SW480 (cell line): ENCODE results near the gene PHF21B.
"Not testable (repeated sequence)": the region's sequence is repeated elsewhere in the genome, so short reads cannot be mapped to it uniquely, and the experiment has no call there.

Experiments
- DNase-seq: peaks from one replicate; pipeline ENCODE4 v3.0.0-alpha.2; 2016; ENCODE audit warnings: low spot score

The PHF21B gene

DNA sequence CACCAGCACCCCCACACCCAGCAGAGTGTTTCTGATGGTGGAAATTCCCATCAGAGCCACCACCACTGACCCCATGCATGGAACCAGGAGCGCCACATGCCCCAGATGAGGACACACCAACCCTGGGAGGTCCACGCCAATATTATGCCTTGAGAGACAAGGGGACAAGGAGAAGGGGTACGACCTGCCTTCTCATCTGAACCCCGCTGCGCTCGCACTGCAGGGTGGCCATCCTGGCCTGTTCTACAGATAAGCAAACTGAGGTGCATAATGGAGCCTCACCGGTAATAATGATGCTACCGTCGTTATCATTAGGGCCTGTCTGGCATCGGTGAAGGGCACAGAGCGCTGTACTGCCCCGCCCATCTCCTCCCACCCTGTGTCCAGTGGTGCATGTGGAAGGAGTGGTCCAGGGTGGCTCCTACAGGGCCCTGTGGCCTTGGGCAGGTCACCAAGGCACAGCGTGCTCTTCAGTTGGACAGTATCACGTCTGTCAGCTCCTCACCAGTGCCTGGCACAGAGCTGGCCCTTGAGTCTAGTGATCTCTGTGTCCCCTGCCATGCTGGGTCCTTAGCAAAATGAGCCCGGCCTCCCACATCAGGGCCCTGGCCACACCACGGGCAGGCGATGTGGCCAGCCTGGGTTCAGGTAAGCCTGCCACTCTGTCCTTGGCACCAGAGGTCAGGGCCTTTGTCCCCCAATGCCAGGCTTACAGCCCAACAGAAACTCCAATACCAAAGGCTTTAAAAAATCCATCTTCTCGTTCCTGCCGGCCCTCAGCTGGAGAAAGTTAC lies 92.2 kb downstream of the PHF21B start:
- no peak for DNase-seq

- DNase-seq, result no peak
These were observed 93.2 kb downstream of the PHF21B start for GRCh38 chr22:44916281-44917231.

DNA sequence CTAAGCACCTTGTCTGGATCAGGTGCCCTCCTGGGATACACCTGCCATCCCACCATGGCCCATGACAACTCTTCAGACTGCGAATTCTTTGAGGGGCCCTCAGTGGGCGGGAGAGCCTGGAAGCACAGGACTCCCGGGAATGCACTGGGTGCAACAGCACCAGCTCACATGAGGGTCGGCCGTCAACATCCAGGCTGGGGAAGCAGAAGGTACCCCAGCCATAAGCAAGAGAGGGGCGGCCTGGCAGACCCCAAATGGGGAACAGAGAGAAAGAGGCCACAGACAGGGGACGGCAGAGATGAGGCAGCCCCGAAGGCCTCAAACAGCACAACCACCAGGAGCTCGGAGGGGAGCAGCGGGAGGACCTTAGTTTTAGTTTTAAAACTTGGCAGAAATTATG lies 94.4 kb downstream of the PHF21B start:
- DNase-seq, result no peak

GRCh38 chr22:44914026-44914721 lies 95.6 kb downstream of the PHF21B start:
- no peak for DNase-seq

DNA sequence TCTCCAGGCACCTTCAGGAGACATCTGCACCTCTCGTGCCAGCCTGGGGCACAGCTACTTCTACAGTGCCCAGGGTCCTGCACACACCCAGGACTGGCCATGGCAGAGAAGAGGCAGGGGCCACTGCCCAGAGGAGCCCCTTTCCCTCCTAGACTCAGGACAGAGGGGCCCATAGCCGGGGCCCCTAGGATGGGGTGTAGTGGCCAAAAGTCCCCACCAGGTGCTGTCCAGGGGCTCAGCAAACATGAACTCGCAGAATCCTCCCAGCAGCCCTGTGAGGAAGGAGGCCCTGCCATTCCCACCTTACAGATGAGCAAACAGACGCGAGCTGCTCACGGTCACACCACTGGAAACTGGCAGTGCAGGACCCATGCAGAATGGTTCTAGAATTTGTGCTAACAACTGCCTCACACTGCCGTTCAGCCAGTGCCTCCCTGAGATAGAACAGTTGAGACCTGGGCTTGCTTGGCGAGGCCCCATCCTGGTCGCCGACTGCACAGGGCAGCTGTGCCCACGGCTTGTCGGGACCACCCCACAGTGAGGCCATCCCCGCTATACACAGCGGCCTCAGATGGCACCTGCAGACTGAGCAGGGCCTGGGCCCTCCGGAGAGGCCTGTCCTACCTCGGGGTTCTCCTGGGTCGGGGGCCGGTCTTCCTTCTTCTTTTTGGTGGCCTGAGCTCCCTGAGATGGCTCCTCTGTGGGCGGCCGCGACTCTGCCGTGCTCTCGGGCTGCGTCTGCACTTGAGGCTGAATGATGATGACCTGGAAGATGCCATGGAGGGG lies 96.4 kb downstream of the PHF21B start:
- DNase-seq, result no peak

GRCh38 chr22:44909241-44909640 lies 100.6 kb downstream of the PHF21B start:
- DNase-seq, result no peak

DNA sequence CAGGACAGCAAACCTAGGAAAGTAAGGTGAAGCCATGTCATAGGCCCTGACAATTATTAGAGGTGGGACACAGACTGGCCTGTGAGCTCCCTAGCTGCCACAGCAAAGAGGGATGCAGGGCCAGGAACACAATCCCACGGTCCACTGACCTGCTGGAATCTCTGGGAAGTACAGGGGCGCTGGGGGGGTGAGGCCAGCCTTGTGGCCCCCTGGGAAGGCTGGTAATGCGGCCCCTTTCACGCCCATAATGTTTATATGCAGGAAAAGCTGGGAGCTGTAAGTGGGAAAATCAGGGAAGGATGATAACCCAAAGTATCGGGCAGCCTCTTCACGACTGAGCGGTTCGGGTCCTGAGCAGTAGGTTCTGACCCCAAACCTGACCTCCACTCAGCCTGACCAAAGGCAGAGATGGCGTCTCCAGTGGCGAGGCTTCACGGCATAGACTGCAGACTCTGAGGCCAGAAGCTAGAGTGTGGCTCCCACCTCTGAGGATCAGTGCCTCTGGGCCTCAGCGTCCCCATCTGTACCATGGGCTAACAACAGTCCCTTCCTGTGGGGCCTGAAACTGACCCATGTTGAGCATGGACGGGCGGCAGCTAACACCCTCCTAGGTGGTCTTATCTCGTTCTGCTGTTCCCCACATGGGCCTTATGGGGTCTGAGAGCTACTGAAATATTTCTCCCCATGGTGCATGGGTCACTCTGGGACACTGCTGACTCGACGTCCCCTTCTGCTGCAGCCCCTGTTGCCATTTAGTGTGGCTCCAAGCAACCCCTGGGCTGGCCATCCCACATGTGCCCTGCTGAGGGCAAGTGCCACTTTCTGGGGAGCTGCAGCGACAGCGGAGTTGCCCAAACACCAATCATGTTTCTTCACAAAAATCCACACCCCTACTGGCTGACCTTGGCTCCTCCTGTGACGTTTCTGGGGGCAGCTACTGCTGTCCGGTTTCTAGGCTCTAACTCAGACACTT lies 101.8 kb downstream of the PHF21B start:
- no peak for DNase-seq

- DNase-seq, result no peak
These were observed 102.7 kb downstream of the PHF21B start for GRCh38 chr22:44906999-44907644.

DNA sequence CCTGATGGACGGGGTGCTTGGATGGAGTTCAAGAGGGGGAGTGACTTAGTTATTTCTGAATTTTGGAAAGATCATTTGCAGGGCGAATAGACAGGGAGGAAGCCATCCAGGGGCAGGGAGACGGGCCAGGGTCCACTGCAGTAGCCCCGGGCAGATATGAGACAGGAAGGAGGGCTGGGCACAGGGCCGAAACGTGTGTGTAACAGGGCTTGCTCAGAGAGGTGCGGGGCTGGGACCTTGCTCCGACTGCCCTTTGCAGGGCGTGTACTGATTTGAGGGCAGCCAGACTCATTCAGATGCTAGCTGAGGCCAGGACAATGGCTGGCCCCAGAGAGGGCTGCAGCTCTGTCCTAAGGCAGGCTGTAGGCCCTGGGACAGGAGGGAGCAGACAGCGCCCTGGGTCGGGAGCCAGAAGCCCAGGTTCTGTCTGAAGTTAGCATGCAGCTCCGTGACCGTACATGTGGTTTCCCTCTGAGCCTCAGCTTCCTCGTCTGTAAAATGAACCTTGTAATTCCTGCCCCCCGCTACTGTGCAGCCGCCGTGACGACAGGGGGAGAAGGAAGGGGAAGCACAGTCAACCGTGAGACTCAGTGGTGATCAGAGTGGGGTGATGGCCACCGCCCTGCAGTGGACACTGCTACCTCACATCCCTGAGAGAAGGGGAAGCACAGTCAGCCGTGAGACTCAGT lies 103.4 kb downstream of the PHF21B start:
- no peak for DNase-seq

GRCh38 chr22:44904492-44905152 lies 105.2 kb downstream of the PHF21B start:
- DNase-seq, result not testable (repeated sequence)

GRCh38 chr22:44903164-44903563 lies 106.6 kb downstream of the PHF21B start:
- not testable (repeated sequence) for DNase-seq

GRCh38 chr22:44901301-44901700 lies 108.5 kb downstream of the PHF21B start:
- no peak for DNase-seq

DNA sequence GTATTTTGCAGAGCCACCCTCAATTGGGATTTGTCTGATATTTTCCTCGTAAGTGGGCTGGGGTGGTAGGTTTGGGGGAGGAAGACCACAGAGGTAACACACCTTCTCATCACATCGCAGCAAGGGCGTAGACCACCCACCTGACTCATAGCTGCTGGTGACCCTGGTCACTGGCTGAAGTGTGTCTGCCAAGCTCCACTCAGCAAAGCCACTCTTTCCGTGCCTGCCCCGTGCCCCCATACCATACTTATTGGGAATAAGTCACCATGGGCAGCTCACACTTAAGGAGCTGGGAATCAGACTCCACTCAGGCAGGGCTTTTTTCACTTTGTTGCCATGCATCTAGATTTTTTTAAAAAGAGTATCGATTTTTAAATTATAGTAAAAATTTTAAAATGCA lies 111.6 kb downstream of the PHF21B start:
- DNase-seq, result no peak

GRCh38 chr22:44895296-44896055 lies 114.3 kb downstream of the PHF21B start:
- no peak for DNase-seq

- no peak for DNase-seq
These were observed 115.0 kb downstream of the PHF21B start for GRCh38 chr22:44894782-44895181.

DNA sequence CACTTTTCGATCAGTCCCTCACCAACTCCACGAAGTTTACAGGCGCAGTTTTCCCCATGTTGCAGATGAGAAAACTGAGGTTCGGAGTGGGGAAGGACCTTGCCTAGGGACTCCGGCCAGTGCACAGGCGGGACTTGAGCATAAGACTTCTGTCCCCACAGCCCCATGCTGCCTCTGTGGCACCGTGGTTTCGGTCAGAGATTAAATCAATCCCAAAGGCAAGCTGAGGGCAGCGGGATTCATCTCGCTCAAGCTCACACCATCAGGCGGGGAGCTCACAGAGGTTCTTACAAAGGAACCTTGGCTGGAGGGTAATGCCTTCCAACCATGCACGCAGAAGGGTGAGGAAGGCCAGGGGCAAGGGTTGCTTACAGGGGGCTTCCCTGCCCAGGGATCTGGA lies 115.5 kb downstream of the PHF21B start:
- DNase-seq, result no peak

DNA sequence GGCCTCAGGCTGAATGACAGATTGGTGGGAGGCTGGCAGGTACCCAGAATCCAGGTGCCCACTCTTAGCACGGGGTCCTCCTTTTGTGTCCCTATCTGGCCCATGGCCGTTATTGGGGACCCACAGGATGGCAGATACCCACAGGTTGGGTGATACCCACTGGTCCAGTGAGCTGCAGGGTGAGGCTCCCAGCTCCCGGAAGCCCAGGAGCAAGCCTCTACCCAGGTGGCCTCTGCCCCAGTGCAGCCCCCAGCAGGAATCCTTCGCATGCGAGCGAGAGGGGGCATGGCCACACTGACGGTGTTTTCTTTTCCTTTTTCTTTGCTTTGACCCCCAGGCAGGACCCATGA lies 116.1 kb downstream of the PHF21B start:
- no peak for DNase-seq
